ENCODE data around the gene TUBB2A.

TUBB2A gene

GRCh38 chr6:3135668-3136291, 21.6 kb downstream of the TUBB2A start:
- no peak overlapping the region for H3K4me3 ChIP-seq (ENCODE audit: control insufficient read depth, low read depth, low read length)
- no peak for DNase-seq (ENCODE audit: low read depth)
- TF ChIP-seq CTCF (IDR thresholded peaks at IDR 0.05; ENCODE audit: control insufficient read depth, insufficient read depth, low read depth, low read length, missing control alignments) = no peak

DNA sequence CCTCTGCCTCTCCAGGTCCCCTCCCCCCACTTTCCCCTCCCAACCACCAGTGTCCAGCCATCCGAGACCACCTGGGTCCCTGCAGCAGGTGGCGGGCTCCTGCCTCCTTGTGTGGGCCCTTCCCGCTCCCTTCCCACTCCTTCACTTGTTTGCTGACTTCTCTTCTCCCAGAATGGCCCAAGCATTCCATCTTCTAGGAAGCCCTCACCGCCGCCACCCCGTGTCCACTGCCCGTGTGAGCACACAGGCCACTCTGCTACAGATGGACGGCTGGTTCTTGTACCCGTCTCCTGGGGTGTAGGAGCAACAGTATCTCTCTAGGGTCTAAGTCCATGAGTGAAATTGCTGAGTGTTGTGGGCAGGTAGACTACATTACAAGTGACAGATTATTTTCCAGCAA, 23.8 kb downstream of the TUBB2A start:
- H3K4me3 ChIP-seq (ENCODE audit: control insufficient read depth, low read depth, low read length) = no peak overlapping the region
- no peak for TF ChIP-seq CTCF (IDR thresholded peaks at IDR 0.05; ENCODE audit: control insufficient read depth, insufficient read depth, low read depth, low read length, missing control alignments)
- no peak for DNase-seq (ENCODE audit: low read depth)

DNA sequence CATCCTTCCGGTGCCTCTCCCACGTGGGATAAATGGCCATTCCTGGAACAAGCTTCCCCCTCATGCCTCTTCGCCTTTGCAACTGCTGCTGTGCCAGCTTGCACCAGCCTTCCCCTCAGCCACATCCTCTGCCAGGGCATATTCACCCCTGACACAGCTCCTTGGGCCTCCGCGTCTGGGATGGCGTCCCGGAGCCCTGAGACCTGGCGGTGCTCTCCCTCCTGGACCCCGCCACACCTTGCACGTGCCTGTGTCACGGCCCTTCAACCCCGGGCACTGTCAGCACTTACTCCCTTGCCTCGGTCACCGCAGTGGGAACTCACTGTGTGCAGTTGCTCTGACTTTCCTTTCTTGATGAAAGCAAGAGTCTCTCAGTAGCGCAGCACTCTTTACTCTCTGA, 25.6 kb downstream of the TUBB2A start:
- TF ChIP-seq CTCF (IDR thresholded peaks at IDR 0.05; ENCODE audit: control insufficient read depth, insufficient read depth, low read depth, low read length, missing control alignments) = no peak

GRCh38 chr6:3128356-3129108, 28.8 kb downstream of the TUBB2A start:
- DNase-seq (ENCODE audit: low read depth) = no peak
- H3K4me3 ChIP-seq (ENCODE audit: control insufficient read depth, low read depth, low read length) = no peak overlapping the region
- TF ChIP-seq CTCF (IDR thresholded peaks at IDR 0.05; ENCODE audit: control insufficient read depth, insufficient read depth, low read depth, low read length, missing control alignments) = no peak

More for the DNA sequence above, 25.6 kb downstream of the TUBB2A start:
- no peak overlapping the region for H3K4me3 ChIP-seq (ENCODE audit: control insufficient read depth, low read depth, low read length)
- no peak for DNase-seq (ENCODE audit: low read depth)

DNA sequence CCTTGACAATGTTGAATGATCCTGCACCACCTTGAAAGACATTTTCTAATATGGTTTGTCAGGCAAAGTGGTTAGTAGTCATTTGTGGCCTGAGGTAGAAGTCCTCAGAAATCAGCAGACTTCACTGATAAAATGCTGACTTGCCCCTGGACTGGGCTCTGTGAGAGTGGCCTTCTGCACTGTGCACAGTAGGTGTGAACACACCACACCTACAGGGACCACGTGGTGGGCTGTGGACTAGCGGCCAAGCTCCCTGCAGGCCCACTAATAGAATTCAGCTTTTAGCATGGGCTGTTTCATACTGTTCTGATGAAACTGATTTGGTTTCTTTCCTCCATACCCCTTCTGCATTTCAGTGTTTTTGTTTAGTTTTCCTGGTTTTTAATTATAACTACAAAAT, 31.5 kb downstream of the TUBB2A start:
- DNase-seq (ENCODE audit: low read depth) = no peak
- TF ChIP-seq CTCF (IDR thresholded peaks at IDR 0.05; ENCODE audit: control insufficient read depth, insufficient read depth, low read depth, low read length, missing control alignments) = no peak
- no peak overlapping the region for H3K4me3 ChIP-seq (ENCODE audit: control insufficient read depth, low read depth, low read length)

DNA sequence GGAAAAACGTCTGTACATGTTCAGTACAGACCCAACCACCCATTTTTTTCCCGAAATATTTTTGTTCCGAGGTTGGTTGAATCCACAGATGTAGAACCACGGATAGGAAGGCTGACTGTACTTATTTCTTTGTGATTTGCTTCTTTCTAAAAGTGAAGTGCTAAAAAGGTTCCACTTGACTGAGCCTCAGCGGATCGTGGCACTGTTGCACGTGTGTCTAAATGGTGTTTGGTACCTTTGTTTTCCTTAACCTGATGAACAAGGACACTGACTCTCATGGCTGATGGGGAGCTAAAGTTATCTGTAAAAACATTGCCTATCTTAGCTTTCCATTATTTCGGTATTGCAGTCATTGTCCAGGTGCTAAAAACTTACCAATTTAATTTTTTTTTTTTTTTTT, 32.7 kb downstream of the TUBB2A start:
- no peak overlapping the region for H3K4me3 ChIP-seq (ENCODE audit: control insufficient read depth, low read depth, low read length)
- DNase-seq (ENCODE audit: low read depth) = no peak
- no peak for TF ChIP-seq CTCF (IDR thresholded peaks at IDR 0.05; ENCODE audit: control insufficient read depth, insufficient read depth, low read depth, low read length, missing control alignments)
